H1 (cell line): ENCODE results near the gene PRPF18. TPM values are rescaled to one million over a fixed set of nuclear protein-coding genes. Genes with fewer than 3 reads are reported as not detected.

Source experiments
- CTCF ChIA-PET: fragments of 300-600 bp; sonication (Branson Sonifier 250); formaldehyde crosslinking; loops from one replicate; lab custom pipeline; 2021; ENCODE audit not compliant: partially characterized antibody; lab: Charles Lee
- POLR2A ChIA-PET: fragments of 300-600 bp; sonication (Branson Sonifier 250); formaldehyde crosslinking; loops from one replicate; lab custom pipeline; 2021; ENCODE audit warnings: inconsistent platforms; ENCODE audit not compliant: partially characterized antibody; lab: Charles Lee
- DNase-seq, 2 experiments: peaks; one replicate each; pipeline versions ENCODE4 v3.0.0 to v3.0.0-alpha.2; 2010 to 2022; ENCODE audit warnings: low spot score in 2 of 2, low read depth in 1 of 2, mixed read lengths in 1 of 2
- FAIRE-seq: peaks from 2 replicates; lab custom pipeline; 2011; peaks lifted over from hg19 to GRCh38; lab: Jason Lieb, UNC
- H2AFZ ChIP-seq: 2 replicates; pipeline ENCODE4 v1.8.1; 2012; ENCODE audit warnings: low read length, inconsistent platforms
- H2AK5ac ChIP-seq: 2 replicates; pipeline ENCODE4 v1.6.1; 2013; ENCODE audit warnings: low read depth, low read length
- H2BK120ac ChIP-seq: replicated peaks from 2 replicates; pipeline ENCODE3; 2013; ENCODE audit warnings: low read depth, low read length, inconsistent platforms
- H2BK12ac ChIP-seq: 2 replicates; pipeline ENCODE4 v1.6.1; 2013; ENCODE audit warnings: low read depth, low read length
- H2BK15ac ChIP-seq: 2 replicates; pipeline ENCODE4 v1.6.1; 2013; ENCODE audit warnings: low read length
- H2BK20ac ChIP-seq: 2 replicates; pipeline ENCODE4 v1.6.1; 2013; ENCODE audit warnings: low read length
- H2BK5ac ChIP-seq: 2 replicates; pipeline ENCODE4 v1.6.1; 2013; ENCODE audit warnings: low read depth, low read length
- H3K14ac ChIP-seq: 2 replicates; pipeline ENCODE4 v1.6.1; 2013; ENCODE audit warnings: inconsistent platforms; ENCODE audit not compliant: insufficient read length
- H3K18ac ChIP-seq: 2 replicates; pipeline ENCODE4 v1.6.1; 2013; ENCODE audit warnings: low read length; ENCODE audit errors: extremely low read depth
- H3K23ac ChIP-seq: 2 replicates; pipeline ENCODE4 v1.6.1; 2013; ENCODE audit warnings: inconsistent platforms; ENCODE audit not compliant: insufficient read length
- H3K23me2 ChIP-seq: 2 replicates; pipeline ENCODE4 v1.6.1; 2013; ENCODE audit warnings: low read depth, low read length
- H3K27ac ChIP-seq: 2 replicates; pipeline ENCODE4 v1.6.1; 2011; ENCODE audit warnings: low read depth, low read length, inconsistent platforms
- H3K27me3 ChIP-seq, 4 experiments: replicated peaks in 1 of 4; 1 replicate in 1 of 4; 2 replicates in 3 of 4; pipeline versions ENCODE4 v1.6.1 to v1.8.1; 2011 to 2013; ENCODE audit warnings: low read length in 3 of 4, mild to moderate bottlenecking in 3 of 4, inconsistent platforms in 2 of 4, mixed read lengths in 2 of 4, moderate library complexity in 1 of 4; ENCODE audit not compliant: control insufficient read depth in 3 of 4, insufficient read depth in 3 of 4; ENCODE audit errors: extremely low read depth in 1 of 4
- H3K36me3 ChIP-seq, 4 experiments: 2 replicates each; pipeline versions ENCODE4 v1.6.1 to v1.8.1; 2011 to 2013; ENCODE audit warnings: mild to moderate bottlenecking in 4 of 4, low read length in 3 of 4, moderate library complexity in 2 of 4, control low read depth in 1 of 4, inconsistent platforms in 1 of 4; ENCODE audit not compliant: insufficient read depth in 4 of 4, control insufficient read depth in 2 of 4
- H3K4ac ChIP-seq: replicated peaks from 2 replicates; pipeline ENCODE3; 2013; ENCODE audit warnings: low read length, low read depth, mixed read lengths, inconsistent platforms; ENCODE audit not compliant: insufficient read length
- H3K4me1 ChIP-seq, 4 experiments: replicated peaks in 1 of 4; 1 replicate in 1 of 4; 2 replicates in 3 of 4; pipeline versions ENCODE4 v1.6.1 to v1.8.1; 2011 to 2013; ENCODE audit warnings: low read length in 3 of 4, inconsistent platforms in 2 of 4, mixed read lengths in 1 of 4; ENCODE audit not compliant: insufficient read depth in 4 of 4, control insufficient read depth in 3 of 4
- H3K4me2 ChIP-seq, 2 experiments: 2 replicates each; pipeline versions ENCODE4 v1.6.1 to v1.8.1; 2011 to 2013; ENCODE audit warnings: low read depth in 2 of 2, low read length in 2 of 2, control low read depth in 1 of 2, inconsistent platforms in 1 of 2, mild to moderate bottlenecking in 1 of 2; ENCODE audit not compliant: insufficient read depth in 1 of 2
- H3K4me3 ChIP-seq, 4 experiments: fragments of 200-600, 300-600 bp in 1 of 4; sonication (generic), shearing (Covaris generic), sonication (Bioruptor Twin) in 1 of 4; 2 replicates each; pipeline versions ENCODE4 v1.5.1 to v1.8.1; 2011 to 2016; ENCODE audit warnings: low read length in 4 of 4, low read depth in 3 of 4, control low read depth in 2 of 4, inconsistent platforms in 2 of 4, mild to moderate bottlenecking in 2 of 4, mixed read lengths in 1 of 4, moderate library complexity in 1 of 4; ENCODE audit not compliant: insufficient read depth in 2 of 4; ENCODE audit errors: extremely low read depth in 1 of 4
- H3K56ac ChIP-seq: replicated peaks from 2 replicates; pipeline ENCODE3; 2013; ENCODE audit warnings: low read depth, mild to moderate bottlenecking, mixed read lengths, low read length, inconsistent platforms; ENCODE audit not compliant: insufficient read length
- H3K79me1 ChIP-seq: 2 replicates; pipeline ENCODE4 v1.6.1; 2013; ENCODE audit warnings: low read depth, low read length, control low read depth
- H3K79me2 ChIP-seq, 2 experiments: 2 replicates each; pipeline versions ENCODE4 v1.6.1 to v1.8.1; 2012 to 2013; ENCODE audit warnings: low read length in 2 of 2, mild to moderate bottlenecking in 2 of 2, inconsistent platforms in 1 of 2; ENCODE audit not compliant: insufficient read depth in 2 of 2, control insufficient read depth in 1 of 2
- H3K9ac ChIP-seq, 4 experiments: replicated peaks in 1 of 4; 1 replicate in 1 of 4; 2 replicates in 3 of 4; pipeline versions ENCODE4 v1.6.1 to v1.8.1; 2011 to 2013; ENCODE audit warnings: low read depth in 3 of 4, low read length in 3 of 4, control low read depth in 2 of 4, mild to moderate bottlenecking in 2 of 4, moderate library complexity in 2 of 4, inconsistent platforms in 1 of 4; ENCODE audit errors: extremely low read depth in 1 of 4
- H3K9me3 ChIP-seq, 2 experiments: 2 replicates each; pipeline versions ENCODE4 v1.6.1 to v1.8.1; 2012 to 2013; ENCODE audit warnings: mild to moderate bottlenecking in 2 of 2, moderate library complexity in 2 of 2, control low read depth in 1 of 2, inconsistent platforms in 1 of 2, low read depth in 1 of 2, low read length in 1 of 2, mixed read lengths in 1 of 2; ENCODE audit not compliant: insufficient read depth in 2 of 2
- H4K20me1 ChIP-seq, 2 experiments: replicated peaks in 1 of 2; 2 replicates each; pipeline versions ENCODE3 to v1.8.1; 2011 to 2013; ENCODE audit warnings: inconsistent platforms in 2 of 2, low read length in 2 of 2, mild to moderate bottlenecking in 1 of 2; ENCODE audit not compliant: insufficient read depth in 2 of 2, control insufficient read depth in 1 of 2
- H4K5ac ChIP-seq: 2 replicates; pipeline ENCODE4 v1.6.1; 2013; ENCODE audit warnings: low read length, low read depth, mixed read lengths, inconsistent platforms; ENCODE audit not compliant: insufficient read length
- H4K8ac ChIP-seq: 2 replicates; pipeline ENCODE4 v1.8.0; 2013; ENCODE audit warnings: mild to moderate bottlenecking, moderate library complexity, low read length, inconsistent platforms; ENCODE audit not compliant: insufficient read depth; ENCODE audit errors: extremely low read depth
- H4K91ac ChIP-seq: replicated peaks from 2 replicates; pipeline ENCODE3; 2013; ENCODE audit warnings: low read length, mixed read lengths, inconsistent platforms; ENCODE audit not compliant: insufficient read length
- BACH1 ChIP-seq: IDR thresholded peaks from 2 replicates; pipeline ENCODE4 v1.6.1; 2012; ENCODE audit warnings: low read length, improper control_type of control experiment
- CEBPB ChIP-seq: IDR thresholded peaks from 2 replicates; pipeline ENCODE4 v1.6.1; 2012; ENCODE audit warnings: low read depth, low read length
- EGR1 ChIP-seq: IDR thresholded peaks from 2 replicates; pipeline ENCODE4 v1.6.1; 2011; ENCODE audit warnings: low read depth, low read length, borderline replicate concordance
- HDAC6 ChIP-seq: IDR thresholded peaks from one replicate; pipeline ENCODE4 v1.7.1; 2012; ENCODE audit warnings: low read depth, mild to moderate bottlenecking, inconsistent platforms, low read length, moderate library complexity
- KDM4A ChIP-seq: IDR thresholded peaks from one replicate; pipeline ENCODE4 v1.7.1; 2012; ENCODE audit warnings: low read depth, mild to moderate bottlenecking, moderate library complexity, low read length, inconsistent platforms; ENCODE audit not compliant: severe bottlenecking
- NANOG ChIP-seq: IDR thresholded peaks from 2 replicates; pipeline ENCODE4 v1.6.1; 2011; ENCODE audit warnings: low read length, low read depth, mild to moderate bottlenecking, inconsistent platforms; ENCODE audit not compliant: insufficient read depth, poor library complexity, severe bottlenecking
- POLR2A ChIP-seq, 2 experiments: IDR thresholded peaks; 1 replicate in 1 of 2; 2 replicates in 1 of 2; pipeline ENCODE4 v1.6.1; 2011; ENCODE audit warnings: low read depth in 2 of 2, low read length in 2 of 2, mild to moderate bottlenecking in 2 of 2; ENCODE audit errors: control extremely low read depth in 1 of 2
- RFX5 ChIP-seq: IDR thresholded peaks from 2 replicates; pipeline ENCODE4 v1.6.1; 2011; ENCODE audit warnings: low read depth, low read length, improper control_type of control experiment, borderline replicate concordance
- SP1 ChIP-seq: IDR thresholded peaks from 2 replicates; pipeline ENCODE4 v1.6.1; 2011; ENCODE audit warnings: low read depth, low read length
- TAF7 ChIP-seq: optimal IDR thresholded peaks from 2 replicates; pipeline ENCODE3; 2011; ENCODE audit warnings: low read depth, mild to moderate bottlenecking, inconsistent platforms, low read length, moderate library complexity, borderline replicate concordance
- TBP ChIP-seq: IDR thresholded peaks from 2 replicates; pipeline ENCODE4 v1.6.1; 2011; ENCODE audit warnings: low read depth, low read length, improper control_type of control experiment
- WGBS, 2 experiments: shearing (Covaris generic) in 1 of 2; methylation state at CpG; one replicate each; pipeline versions ENCODE4 v1.1.6 to v1.1.7; 2013 to 2015; ENCODE audit warnings: low lambda C conversion rate in 2 of 2, mixed read lengths in 2 of 2, inconsistent platforms in 1 of 2, low coverage in 1 of 2, missing lambda C conversion rate in 1 of 2; ENCODE audit not compliant: insufficient replicate concordance in 2 of 2, insufficient coverage in 1 of 2, insufficient read length in 1 of 2; ENCODE audit errors: extremely low coverage in 1 of 2, missing lambda C conversion rate in 1 of 2; 5-methylcytosine and 5-hydroxymethylcytosine counted together
- polyA plus RNA-seq, 7 experiments: library from polyadenylated mRNA; depleted of rRNA in 3 of 7; stranded (reverse) in 5 of 7; unstranded in 2 of 7; fragments of >200 nt in 5 of 7; fragments of 200-250 nt in 2 of 7; gene quantifications; 1 replicate in 5 of 7; 2 replicates in 1 of 7; 4 replicates in 1 of 7; pipeline versions ENCODE4 v1.2.1 to v1.2.3, GENCODE V29; 2011 to 2013; ENCODE audit warnings: missing spikeins in 2 of 7, mixed read lengths in 2 of 7
- total RNA-seq: library from RNA; stranded (reverse); fragmentation: NEBNext Ultra II Directional; extraction: Animal tissue kit (Norgen Biotek cat#: 25700); gene quantifications from 2 replicates; pipeline ENCODE4 v1.2.1, GENCODE V29; 2021
- TF ChIP-seq, protein P1 (sequence below): IDR thresholded peaks from 2 replicates; pipeline ENCODE4 v1.6.1; 2012; ENCODE audit warnings: low read length, inconsistent platforms

The PRPF18 gene
- total and polyA plus RNA-seq, 2 of the 8 experiments (the other 6 are each of a cell fraction or from before 2014, with no cell fraction given): 3.8 to 12.6 TPM

DNA sequence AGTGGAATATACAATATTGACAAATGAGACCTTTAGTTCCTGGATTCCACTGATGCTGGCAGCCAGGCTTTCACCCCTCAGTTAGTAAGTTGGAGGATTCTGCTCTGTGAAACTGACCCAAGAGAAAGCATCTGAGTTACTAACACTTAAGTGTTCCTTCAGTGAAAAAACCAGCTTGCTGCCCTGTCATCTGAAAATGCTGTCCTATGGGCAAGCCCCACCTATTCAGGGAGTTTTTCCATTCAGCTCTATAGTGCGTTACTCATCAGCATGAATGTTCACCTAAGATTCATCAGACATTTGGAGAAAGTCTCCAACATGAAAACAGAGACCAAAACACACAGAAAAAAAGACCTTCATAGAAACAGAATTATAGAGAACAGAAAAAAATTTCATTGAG is 37.9 kb downstream of the PRPF18 start:
- H4K91ac ChIP-seq: no peak overlapping the region
- H3K27ac ChIP-seq: no peak overlapping the region
- H4K8ac ChIP-seq: no peak overlapping the region
- ChIA-PET POLR2A (interaction anchor here (1.9 kb wide), 1 partner anchor 17 kb away, joined by 6 read pairs; no protein-coding TSS in a partner anchor), CTCF (interaction anchor here (1.3 to 1.4 kb wide), 3 partner anchors 9 to 25 kb away, joined by 3 to 4 read pairs (median 4); no protein-coding TSS in a partner anchor)
- no peak overlapping the region for H2BK12ac ChIP-seq
- H3K4ac ChIP-seq: no peak overlapping the region
- 100% methylated on average over 1 of the region's 1 CpG; no CpG with 5 or more reads in 1 of the 2 experiments for WGBS, 2 experiments
- no peaks in the 10 kb centered on the region; the same call in 1 of the 2 replicates for H3K79me1 ChIP-seq
- no peak overlapping the region for H2BK20ac ChIP-seq
- H3K79me2 ChIP-seq: no peaks in the 10 kb centered on the region
- H3K9ac ChIP-seq: no peak overlapping the region
- peaks cover 0 to 9% (median 4%) of the 10 kb centered on the region in 4 experiments; a peak in 4 of 7 replicates for H3K4me1 ChIP-seq
- no peaks in the 10 kb centered on the region for H3K23me2 ChIP-seq
- no peak overlapping the region for H2BK15ac ChIP-seq
- DNase-seq: no peak
- H3K27me3 ChIP-seq: no peaks in the 10 kb centered on the region
- H3K14ac ChIP-seq: no peak overlapping the region
- no peaks in the 10 kb centered on the region for H3K9me3 ChIP-seq
- no peak overlapping the region for H3K18ac ChIP-seq
- H2BK120ac ChIP-seq: no peak overlapping the region
- no peak overlapping the region for H3K56ac ChIP-seq
- H3K4me2 ChIP-seq: no peak overlapping the region
- H4K20me1 ChIP-seq: no peaks in the 10 kb centered on the region
- no peak overlapping the region for H2BK5ac ChIP-seq
- FAIRE-seq: no peak
- no peak overlapping the region for H3K23ac ChIP-seq
- no peak overlapping the region for H2AK5ac ChIP-seq
- no peaks in the 10 kb centered on the region for H3K36me3 ChIP-seq
- H4K5ac ChIP-seq: no peak overlapping the region
- no peak overlapping the region for H3K4me3 ChIP-seq
- H2AFZ ChIP-seq: no peak overlapping the region
- TF ChIP-seq TAF7 (no peak), NANOG (no peak), TBP (no peak), RFX5 (no peak), BACH1 (no peak), SP1 (no peak), CEBPB (no peak), EGR1 (no peak), POLR2A (IDR thresholded peaks at IDR 0.05; ENCODE audit: control extremely low read depth in 1 of 2, low read depth in 2 of 2, low read length in 2 of 2) (no peak), KDM4A (no peak), HDAC6 (no peak)
- TF ChIP-seq, protein P1, sequence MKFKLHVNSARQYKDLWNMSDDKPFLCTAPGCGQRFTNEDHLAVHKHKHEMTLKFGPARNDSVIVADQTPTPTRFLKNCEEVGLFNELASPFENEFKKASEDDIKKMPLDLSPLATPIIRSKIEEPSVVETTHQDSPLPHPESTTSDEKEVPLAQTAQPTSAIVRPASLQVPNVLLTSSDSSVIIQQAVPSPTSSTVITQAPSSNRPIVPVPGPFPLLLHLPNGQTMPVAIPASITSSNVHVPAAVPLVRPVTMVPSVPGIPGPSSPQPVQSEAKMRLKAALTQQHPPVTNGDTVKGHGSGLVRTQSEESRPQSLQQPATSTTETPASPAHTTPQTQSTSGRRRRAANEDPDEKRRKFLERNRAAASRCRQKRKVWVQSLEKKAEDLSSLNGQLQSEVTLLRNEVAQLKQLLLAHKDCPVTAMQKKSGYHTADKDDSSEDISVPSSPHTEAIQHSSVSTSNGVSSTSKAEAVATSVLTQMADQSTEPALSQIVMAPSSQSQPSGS: no peak
